Tongue (tissue), 2 donors: ENCODE data around the gene FGD4. TPM values are rescaled to one million over a fixed set of nuclear protein-coding genes. Genes with fewer than 3 reads are reported as not detected.
"Not testable (repeated sequence)": the region's sequence is repeated elsewhere in the genome, so short reads cannot be mapped to it uniquely, and the experiment has no call there.

ENCODE experiments used
- DNase-seq: peaks from one replicate; pipeline ENCODE4 v3.0.0-alpha.2; 2015
- total RNA-seq: library from RNA; depleted of rRNA; stranded (reverse); fragments of >200 nt; gene quantifications from one replicate; pipeline ENCODE4 v1.2.3, GENCODE V29; 2014

The FGD4 gene
- total RNA-seq, 1 donor from 2014 or later = 54.9 TPM

DNA sequence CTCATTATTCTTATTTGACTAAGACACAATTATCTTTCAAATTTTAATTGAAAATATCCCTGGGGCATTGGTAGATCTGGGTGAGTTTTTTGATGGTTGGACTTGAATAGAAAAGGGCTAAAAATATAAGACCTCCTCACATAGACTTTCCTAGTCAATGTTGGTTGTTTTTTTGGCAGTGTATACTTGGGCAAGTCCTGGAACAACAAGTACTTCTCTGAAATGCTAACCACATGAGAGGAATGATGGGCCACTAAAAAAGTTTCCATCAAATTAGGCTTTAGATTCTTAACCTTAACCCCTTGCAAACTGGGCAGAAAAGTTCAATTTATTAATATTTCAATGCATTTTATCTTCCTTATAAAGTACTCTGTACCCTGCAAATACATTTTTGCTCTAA lies 97.6 kb downstream of the FGD4 start:
- no peak for DNase-seq

DNA sequence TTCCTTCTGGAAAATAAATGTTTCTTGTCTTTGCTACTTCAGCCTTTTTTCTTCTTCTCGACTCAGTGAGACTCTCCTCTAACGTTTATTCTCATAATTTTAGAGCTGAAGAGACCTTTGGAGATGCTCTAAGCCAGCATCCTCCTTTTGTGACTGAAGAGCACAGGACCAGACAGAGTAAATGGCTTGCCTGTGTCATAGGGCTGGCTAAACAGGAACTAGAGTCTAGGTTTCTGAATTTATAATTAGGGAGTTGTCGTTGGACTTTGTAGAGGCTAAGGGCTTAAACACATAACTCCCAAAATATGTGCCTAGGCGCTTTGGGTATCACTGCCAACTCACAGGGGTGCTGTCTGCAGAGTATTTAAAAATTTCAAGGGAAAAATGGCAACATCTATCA lies 98.5 kb downstream of the FGD4 start:
- no peak for DNase-seq

DNA sequence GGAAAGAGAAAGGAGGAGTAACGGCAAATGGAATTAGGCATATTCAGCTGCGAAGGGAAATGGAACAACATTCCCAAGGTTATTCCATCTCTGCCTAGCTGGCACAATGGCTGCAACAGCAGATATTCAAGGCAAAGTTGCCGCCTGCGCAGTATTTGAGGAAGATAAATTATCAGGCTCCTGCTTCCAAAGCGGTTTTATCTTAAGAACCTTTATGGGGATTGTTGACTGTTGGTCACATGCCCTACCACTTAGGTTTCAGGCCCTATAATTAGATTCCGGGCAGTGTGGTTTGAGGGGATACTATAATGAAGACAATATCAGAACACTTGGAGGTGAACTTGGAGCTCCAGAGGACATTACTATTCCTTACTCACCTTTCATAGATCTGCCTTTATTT lies 99.7 kb downstream of the FGD4 start:
- no peak for DNase-seq

DNA sequence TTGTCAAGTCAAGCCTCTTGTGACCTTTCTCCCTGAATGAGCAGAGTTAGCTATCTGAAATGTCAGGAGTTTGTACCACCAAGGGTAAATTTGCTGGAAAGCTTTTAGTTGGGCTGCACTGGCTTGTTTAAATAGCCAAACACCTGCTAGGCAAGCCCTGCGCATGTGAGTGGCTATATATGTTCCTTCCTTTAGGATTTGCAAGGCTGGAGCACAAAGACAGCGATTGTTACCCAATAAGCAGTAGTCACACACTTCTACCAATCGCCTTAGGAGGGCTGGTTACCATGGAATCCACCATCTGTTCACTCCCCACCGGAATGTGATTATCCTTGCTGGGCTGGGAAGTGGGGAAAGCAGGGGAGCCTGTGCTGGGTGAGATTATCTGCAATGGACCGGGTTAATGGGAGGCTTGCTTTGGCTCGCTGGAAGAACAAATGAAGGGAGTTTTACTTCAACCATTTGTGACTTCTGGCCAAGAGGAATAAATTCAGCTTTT lies 102.5 kb downstream of the FGD4 start:
- peak; percentile 95 for DNase-seq

DNA sequence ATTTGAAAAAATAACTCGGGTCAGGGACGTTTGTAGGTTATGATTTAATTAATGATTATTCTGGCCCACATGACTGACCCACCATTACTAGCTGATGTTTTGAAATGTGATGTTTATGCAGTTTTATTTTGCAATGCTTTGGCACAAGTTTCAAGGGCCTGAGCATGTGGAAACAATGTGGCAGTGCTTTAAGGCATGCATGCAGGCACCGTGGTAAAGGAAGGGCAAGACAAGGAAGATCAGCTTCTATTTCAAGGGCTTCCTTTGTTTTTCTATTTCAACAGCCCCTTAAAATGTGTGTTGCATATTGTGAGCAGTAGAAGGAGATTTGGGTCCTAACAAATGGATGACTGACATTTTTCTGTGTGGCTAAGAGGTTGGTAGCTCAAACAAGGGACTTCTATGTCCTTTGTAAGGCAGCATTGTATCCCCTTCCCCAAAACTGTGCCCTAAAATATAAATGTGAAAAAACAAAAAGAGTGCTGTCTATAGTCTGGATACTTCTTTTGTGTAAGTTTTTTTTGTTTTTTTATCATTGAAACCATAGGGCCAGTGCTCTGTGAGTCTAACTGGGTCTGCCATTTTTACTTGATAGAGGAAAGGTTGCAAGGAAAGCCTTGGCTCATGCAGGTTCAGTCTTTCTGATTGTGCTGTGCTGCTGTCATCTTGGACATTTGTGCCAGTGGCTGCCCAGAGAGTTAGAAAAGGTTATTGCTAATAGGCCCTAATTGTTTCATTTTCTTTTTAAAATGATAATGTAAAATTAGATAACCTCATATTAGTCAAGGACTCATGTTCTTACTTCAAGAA lies 103.5 kb downstream of the FGD4 start:
- DNase-seq = peak; percentile 50

DNA sequence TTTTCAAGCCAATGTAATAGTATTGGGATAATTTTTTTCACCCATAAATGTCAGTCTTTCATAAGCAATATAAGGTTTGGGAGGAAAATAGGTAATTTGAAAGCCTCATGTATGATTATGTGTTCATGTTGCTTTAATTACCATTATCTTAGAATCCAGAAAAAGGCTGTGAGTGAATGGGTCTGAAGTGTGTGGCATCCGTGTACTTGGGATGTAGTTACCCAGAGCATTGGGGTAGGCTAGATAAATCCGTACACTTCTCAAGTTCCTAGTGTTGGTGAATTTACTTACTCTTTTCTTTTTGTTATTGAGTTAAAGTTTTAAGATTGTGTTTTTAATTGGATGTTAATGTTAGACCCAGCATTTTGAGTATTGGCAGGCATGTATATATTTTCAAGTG lies 104.4 kb downstream of the FGD4 start:
- no peak for DNase-seq

DNA sequence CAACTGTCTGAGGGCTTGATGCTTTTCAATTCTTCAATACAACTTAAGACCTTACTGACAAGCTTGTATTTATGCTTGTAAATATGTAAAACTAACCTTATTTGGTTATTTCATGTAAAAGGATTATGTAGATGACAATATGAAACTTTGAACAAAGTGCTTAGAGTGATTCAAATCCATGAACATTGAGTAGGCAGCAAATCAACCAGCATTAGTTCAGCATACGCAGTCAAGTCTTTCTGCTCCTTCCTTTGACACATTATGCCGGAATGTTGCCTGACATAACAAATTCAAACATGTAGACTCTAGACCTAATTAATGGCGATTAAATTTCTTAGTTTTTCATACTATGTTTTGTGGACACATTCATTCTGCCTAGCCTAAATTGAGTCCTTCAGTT lies 105.2 kb downstream of the FGD4 start:
- DNase-seq = no peak

DNA sequence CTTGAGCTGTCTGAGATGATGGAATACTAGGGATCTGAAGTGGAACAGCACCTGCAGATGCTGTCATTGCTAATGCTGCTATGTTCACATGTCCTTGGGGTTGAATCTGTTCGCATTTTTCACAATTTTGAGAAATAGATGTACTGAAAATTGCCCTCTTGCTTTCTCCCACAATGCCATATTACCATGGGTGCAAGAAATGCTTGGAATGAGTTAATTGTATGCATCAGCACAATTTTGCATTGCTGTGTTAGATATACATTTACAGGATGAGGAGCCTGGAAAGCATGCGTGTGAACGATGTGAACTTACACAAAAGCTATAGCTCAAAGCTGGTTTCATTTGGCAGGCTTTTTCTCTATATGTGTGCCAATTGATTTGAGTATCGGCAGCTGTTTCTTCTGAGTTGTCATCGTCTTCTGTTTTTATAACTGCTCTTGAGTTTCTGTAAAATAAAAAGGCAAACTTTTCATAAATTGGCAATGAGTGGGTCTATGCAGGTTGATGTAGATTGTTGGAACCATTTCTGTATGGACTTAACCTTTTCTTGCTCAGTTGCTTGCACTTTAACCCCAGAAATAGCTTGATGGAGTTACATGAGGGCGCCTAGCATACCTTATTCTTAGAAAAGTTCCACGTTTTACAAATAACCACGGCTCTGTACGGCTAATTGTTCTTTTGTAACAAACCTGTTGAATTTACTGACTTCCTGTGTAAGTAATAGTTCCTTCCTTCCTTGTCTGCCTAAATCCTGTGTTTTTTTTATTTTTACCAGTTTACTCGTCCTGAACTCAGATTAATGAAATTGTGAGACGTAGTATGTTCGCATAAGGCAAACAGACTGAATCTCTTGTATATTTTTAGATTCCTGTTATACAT lies 105.9 kb downstream of the FGD4 start:
- DNase-seq = peak; percentile 84

DNA sequence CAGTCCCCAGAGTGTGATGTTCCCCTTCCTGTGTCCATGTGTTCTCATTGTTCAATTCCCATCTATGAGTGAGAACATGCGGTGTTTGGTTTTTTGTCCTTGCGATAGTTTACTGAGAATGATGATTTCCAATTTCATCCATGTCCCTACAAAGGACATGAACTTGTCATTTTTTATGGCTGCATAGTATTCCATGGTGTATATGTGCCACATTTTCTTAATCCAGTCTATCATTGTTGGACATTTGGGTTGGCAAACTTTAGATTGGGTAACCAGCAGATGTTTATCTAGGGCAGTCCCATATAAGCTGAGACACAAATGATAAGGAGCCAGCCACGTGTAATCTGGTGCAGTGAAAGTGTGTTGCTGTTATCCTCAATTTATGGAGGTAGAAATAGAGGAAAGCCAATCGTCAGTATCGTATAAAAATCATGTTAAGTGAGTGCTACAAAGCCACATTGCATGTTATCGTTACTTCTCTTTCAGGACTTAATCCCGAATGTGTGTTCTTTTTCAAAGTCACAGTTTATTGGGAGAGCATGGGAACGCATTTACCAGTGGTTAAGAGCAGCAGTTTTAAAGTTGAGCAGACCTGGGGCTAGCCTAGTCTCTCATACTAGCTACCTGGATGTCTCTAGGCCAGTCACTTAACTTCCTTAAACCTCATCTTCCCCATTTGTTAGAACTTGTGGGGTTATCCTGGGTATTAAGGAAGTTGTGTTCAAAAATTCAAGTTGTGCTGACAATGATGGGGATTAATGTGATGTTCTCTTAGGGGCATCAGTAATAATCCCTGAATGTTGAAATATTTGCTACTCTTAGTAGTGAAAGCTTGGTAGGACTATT lies 108.0 kb downstream of the FGD4 start:
- not testable (repeated sequence) for DNase-seq

DNA sequence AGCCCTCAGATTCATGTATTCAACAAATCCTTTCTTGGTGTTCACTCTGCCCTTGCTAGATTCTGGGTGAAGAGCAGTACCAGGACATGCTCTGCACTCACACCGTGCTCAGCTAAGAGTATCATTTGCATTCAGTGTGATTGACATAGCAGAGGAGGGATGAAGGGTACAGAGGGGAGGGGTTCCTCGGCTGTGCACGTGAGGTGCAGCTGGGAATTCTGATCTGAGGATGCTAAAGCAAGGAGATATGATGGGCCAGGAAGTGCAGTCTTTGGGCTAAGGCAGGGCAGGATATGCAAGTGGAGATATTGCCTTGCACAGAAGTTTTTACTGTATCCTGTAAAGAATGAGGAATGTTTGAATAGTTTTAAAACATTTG lies 108.6 kb downstream of the FGD4 start:
- no peak for DNase-seq

DNA sequence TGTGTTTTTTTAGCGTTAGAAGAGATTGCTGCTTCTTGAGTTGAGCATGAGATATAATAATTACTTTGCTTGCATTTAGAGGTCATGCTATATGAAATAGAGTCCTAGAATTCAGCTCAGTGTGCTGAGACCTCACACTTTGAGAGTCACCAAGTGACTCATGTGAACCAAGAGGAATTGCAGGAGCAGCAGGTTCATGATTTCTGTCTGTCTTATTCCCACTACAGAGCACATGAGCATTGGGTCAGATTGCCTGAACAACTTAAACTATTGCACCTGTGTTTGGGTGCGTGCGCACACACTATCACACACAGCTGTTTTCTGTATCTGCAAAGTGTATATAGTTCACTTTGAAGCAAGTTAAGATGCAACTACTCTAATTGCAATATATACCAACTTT lies 109.3 kb downstream of the FGD4 start:
- no peak for DNase-seq

DNA sequence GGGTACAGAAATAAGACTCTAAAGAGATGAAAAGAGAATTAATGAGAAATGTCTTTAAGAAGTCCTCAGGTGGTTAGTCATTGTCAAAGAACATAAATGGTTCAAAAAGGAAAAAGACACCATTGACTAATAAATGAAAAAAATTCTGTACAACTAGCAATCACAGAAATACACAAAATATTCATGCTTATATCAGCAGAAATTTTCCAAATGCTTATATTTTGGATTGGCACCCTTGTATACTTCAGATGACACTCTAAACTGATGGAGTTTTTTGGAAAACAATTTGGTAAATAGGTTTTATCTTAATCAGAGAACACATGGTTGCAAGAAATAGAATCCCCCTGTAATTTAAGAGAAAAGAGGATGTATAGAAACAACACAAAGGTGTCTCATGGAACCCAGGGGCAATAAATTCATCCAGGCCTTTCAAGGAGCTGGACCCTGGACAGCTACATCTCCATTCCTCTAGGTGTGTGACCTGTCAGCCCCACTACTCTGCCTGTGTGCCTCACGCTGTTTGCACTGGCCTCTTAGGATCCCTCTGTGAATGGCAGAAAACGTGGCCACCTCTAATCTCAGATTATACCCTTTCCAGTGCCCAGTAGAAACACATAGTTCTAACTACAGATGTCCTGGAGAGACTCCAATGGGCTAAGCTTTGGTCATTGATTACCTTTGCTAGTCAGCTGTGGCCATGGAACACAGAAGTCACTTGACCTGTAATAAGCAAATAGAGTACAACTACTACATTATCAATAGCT lies 110.2 kb downstream of the FGD4 start:
- no peak for DNase-seq

DNA sequence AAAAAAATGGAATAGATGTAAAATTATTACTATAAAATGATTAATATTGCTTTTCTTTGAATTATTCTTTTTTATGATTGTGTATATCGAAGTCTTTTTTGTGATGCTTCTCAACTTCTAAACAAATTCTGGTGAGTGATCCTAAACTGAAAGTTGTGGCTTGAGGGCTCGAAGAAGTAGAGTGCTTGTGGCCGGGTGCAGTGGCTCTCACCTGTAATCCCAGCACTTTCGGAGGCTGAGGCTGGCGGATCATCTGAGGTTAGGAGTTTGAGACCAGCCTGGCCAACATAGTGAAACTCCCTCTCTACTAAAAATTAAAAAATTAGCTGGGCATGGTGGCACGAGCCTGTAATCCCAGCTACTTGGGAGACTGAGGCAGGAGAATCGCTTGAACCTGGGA lies 112.6 kb downstream of the FGD4 start:
- not testable (repeated sequence) for DNase-seq

DNA sequence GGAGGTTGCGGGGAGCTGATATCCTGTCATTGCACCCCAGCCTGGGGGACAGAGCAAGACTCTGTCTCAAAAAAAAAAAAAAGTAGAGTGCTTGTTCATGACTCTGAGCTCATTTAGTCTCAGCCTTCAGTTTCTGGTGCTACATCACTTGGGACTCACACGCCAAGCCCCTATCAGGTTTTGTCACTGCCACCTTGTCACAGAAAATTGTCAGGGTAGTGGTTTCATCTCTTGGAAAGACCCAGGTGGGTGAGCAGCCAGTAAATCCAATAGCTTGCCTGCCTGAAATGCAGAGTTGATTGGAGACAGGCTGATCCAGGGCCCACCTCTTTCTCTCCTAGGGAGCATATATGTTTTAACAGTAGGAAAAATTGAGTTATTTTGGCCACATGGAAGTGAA lies 113.0 kb downstream of the FGD4 start:
- no peak for DNase-seq

DNA sequence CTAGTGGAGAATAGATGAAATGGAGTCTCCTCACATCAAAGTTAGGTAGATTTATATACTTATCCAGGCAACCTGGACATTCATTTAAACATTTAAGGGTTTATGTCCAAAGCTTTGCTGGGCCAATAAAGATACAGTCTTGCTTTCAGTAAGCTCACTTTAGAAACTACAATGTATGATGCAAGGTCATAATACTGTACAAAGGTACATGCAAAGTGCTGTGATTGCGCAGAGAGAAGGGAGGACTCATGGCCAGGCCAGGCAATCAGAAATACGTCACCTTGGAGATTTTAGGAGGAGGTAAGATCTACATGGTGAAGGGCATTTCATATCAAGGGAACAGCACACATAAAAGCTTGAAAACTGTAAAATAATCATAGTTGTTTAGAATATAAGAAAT lies 113.6 kb downstream of the FGD4 start:
- DNase-seq = no peak

DNA sequence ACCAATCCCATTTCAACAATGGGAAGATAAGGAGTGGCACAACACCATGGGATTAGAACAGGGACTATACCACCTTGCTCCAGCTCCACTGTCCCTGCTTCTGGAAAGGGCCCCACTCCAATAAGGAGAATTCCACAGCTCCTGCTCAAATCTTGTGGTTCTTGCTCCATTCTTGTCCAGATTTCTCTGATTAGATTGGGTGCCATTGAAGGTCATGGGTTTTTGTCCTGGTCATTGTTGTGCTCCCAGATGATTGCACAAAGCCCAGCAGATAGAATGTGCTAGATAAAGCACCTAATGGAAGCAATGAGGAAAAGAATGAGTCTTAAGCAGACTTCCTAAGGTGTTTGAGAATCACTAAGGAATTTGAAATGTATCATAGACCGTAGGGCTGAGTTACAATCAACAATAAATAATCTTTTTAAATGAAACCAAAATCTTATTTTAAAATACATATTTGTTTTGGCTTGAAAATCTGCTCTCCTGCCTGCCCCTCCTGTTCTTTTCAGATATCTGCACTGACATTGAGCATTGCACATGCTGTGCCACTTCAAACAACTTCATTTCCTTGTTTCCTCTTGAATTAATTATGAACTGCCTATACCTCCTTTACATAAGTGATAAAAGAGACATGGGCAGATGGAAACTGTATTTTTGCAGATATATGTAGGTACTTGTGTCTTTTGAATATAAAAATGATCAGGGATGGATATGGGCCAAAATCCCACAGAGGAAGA lies 115.9 kb downstream of the FGD4 start:
- no peak for DNase-seq

DNA sequence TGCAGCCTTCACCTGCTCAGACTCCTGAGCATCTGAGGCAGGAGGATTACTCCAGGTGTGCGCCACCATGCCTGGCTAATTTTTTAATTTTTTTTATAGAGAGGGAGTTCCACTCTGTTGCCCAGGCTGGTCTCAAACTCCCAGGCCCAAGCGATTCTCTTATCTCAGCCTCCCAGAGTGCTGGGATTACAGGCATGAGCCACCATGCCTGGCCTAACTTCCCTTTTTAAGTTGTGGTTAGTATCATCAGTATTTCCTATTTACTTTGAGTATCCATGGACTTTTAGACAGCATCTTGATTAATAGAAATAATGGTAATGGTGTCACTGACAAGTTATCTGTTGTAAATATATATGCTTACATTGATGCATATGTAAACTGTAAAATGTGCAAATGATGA lies 116.9 kb downstream of the FGD4 start:
- DNase-seq = no peak

DNA sequence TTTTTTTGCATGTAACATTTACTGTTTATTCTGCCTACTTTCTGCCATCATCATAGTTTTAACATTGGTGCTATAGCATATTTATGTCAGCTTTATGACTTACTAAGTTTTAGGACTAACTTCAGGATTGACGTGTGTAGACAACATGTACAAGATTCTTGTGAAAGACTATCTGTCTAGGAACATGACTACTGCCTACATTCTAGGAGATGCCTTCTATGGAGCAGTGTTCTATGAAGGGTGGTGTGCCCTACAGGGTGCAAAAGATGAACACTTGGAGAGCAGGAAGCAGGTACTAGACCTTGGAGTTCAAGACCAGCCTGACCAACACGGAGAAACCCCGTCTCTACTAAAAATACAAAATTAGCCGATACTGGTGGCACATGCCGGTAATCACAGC lies 118.6 kb downstream of the FGD4 start:
- no peak for DNase-seq

DNA sequence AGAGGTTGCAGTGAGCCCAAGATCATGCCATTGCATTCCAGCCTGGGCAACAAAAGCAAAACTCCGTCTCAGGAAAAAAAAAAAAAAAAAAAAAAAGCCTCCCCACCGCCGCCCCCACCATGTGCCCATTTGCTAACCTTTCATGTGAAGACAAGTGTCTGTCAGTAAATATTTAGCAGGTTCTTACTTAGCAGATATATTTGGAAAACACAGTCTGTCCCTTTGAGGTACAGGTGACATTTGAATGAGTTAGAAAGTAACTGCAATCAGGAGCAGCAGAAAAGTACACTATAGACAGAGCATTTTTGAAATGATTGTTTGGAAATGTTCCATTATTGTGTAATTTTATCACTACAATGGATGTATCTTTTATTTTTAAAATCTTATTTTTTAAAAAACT lies 119.7 kb downstream of the FGD4 start:
- no peak for DNase-seq

DNA sequence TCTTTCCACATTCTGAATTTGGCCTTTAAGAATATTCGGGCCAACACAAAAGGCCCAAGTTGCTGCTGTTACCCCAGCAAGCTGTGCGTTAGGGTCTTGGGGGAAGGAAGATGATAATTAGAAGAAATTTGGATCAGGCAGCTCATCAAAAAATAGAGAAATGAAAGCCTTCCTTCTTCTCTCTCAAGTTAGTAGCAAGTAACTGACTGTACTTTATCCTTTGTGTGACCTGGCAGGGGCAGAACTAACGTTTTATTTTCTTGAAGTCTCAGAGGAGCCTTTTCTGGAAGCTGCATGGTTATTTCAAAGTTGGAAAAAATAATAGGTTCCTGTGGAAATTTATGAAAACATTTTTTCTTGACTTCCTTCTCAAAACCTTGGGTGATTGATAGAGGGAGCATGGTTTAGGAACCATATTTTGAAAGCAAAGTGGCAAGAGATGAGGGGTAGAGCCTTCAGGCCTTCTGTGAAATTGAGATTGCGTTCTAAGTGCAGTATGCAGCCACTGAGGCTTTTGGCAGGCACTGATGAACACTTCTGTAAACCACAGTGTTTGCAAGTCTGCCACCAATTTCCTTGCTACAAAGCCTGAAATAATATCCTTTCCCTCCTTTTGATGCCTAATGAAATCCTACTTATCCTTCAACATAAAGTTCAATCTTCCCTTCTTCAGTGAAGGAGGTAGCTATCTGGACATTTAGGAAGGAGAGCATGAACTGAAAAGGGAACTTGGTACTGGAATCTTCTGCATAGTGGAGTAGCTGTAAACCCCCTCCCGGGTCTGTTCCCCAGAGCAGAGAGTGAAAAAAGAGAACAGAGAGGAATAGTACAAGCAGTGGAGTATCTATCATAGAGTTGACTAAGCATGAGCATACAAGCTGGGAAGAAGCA lies 123.2 kb downstream of the FGD4 start:
- DNase-seq = peak; percentile 35
